ENCODE results near the gene TRUB2. TPM values are rescaled to one million over a fixed set of nuclear protein-coding genes. Genes with fewer than 3 reads are reported as not detected.

The TRUB2 gene
- total and polyA plus RNA-seq, 2 donors (not counting 3 experiments of a cell fraction or from before 2014, with no cell fraction given): 21.1 to 39.3 TPM

DNA sequence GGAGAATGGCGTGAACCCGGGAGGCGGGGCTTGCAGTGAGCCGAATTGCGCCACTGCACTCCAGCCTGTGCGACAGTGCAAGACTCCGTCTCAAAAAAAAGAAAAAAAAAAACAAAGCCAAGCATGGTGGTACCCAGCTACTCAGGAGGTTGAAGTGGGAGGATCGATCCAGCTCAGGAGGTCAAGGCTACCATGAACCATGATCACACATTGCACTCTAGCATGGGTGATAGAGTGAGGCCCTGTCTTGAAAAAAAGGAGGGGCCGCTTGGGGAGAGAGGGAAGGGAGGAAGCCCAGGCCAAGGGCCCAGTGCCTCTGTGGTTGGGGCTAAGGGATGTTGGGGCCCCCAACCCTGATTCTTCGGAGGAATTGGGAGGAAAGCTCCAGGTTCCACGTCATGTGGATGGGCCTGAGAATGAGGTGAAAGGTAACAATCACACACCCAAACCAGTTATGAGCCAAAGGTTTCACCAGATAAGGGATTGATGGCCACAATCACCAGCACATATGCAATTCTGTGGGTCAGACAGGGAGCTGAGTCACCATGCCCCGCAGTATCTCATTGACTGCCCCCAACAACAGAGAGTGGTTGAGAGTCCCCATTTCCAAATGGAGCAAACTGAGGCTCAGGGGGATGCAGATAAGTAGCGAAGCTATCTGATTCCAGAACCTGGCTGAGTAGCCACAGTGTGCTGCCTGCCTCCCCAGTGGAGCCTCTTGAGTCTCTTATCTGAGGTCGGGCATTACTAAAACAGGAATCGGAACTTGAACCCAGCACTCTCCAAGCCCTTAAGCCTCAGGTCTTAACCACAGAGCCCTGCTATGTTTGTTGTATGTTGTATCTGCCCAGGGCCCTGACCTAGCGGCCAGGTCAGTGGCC lies 25.7 kb downstream of the TRUB2 start:
- CTCF ChIA-PET: interaction anchor here (1.0 to 4.4 kb wide), 9 partner anchors 8 to 142 kb away, joined by 3 to 48 read pairs (median 9); partner anchors contain the start of genes CERCAM and CIZ1
- dilution Hi-C loops (cut with MboI; ENCODE audit: extremely low pct_ligation_motif_present, low sequenced_read_pairs): no loop called here

More for the DNA sequence above, 25.7 kb downstream of the TRUB2 start:
- intact Hi-C loops (cut with micrococcal nuclease): loop anchor here (10.0 kb wide), 1 partner anchor 258 kb away; the partner anchor contains the start of gene SPTAN1
- Histone ChIP-seq H3K9ac (replicated peaks; ENCODE audit: extremely low read depth, insufficient read depth, low read length) (no peak overlapping the region), H3K4me2 (ENCODE audit: insufficient read depth, low read length) (no peak overlapping the region), H3K9me1 (replicated peaks; ENCODE audit: control insufficient read depth, extremely low read depth, insufficient read depth, low read length) (no peaks in the 10 kb centered on the region), H3K27me3 (ENCODE audit: control insufficient read depth in 2 of 2, insufficient read depth in 2 of 2, low read length in 2 of 2) (no peaks in the 10 kb centered on the region), H4K20me1 (replicated peaks; ENCODE audit: control insufficient read depth, extremely low read depth, insufficient read depth, low read length) (no peaks in the 10 kb centered on the region), H3K27ac (ENCODE audit: insufficient read depth, low read depth, low read length) (no peak overlapping the region), H3K9me3 (replicated peaks; ENCODE audit: control insufficient read depth, insufficient read depth, low read length) (no peaks in the 10 kb centered on the region), H2AFZ (ENCODE audit: low read depth, low read length) (no peak overlapping the region), H3K36me3 (ENCODE audit: control insufficient read depth in 2 of 2, extremely low read depth in 1 of 2, insufficient read depth in 2 of 2, low read length in 2 of 2) (no peaks in the 10 kb centered on the region), H3K79me2 (ENCODE audit: control insufficient read depth, insufficient read depth, low read length) (no peaks in the 10 kb centered on the region), H3K4me3 (replicated peaks in 1 of 3; ENCODE audit: insufficient read depth in 1 of 3, low read depth in 1 of 3, low read length in 3 of 3) (no peak overlapping the region), H3K4me1 (ENCODE audit: control insufficient read depth, extremely low read depth, insufficient read depth, low read length) (peaks cover 6% of the 10 kb centered on the region)
- FAIRE-seq (no peak), DNase-seq (ENCODE audit: low read depth, low spot score) (no peak)
- TF ChIP-seq, protein P1, sequence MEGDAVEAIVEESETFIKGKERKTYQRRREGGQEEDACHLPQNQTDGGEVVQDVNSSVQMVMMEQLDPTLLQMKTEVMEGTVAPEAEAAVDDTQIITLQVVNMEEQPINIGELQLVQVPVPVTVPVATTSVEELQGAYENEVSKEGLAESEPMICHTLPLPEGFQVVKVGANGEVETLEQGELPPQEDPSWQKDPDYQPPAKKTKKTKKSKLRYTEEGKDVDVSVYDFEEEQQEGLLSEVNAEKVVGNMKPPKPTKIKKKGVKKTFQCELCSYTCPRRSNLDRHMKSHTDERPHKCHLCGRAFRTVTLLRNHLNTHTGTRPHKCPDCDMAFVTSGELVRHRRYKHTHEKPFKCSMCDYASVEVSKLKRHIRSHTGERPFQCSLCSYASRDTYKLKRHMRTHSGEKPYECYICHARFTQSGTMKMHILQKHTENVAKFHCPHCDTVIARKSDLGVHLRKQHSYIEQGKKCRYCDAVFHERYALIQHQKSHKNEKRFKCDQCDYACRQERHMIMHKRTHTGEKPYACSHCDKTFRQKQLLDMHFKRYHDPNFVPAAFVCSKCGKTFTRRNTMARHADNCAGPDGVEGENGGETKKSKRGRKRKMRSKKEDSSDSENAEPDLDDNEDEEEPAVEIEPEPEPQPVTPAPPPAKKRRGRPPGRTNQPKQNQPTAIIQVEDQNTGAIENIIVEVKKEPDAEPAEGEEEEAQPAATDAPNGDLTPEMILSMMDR (IDR thresholded peaks at IDR 0.05; ENCODE audit: extremely low read depth in 1 of 2, insufficient read depth in 1 of 2, low read depth in 1 of 2, low read length in 2 of 2): no peak
- TF ChIP-seq EZH2 (IDR thresholded peaks at IDR 0.05; ENCODE audit: borderline replicate concordance, low read depth, low read length, severe bottlenecking) (no peak), FOS (IDR thresholded peaks at IDR 0.05; ENCODE audit: borderline replicate concordance, insufficient read depth, low read length) (no peak), JUN (IDR thresholded peaks at IDR 0.05; ENCODE audit: borderline replicate concordance, insufficient read depth, insufficient read length, low read depth) (no peak), MYC (IDR thresholded peaks at IDR 0.05; ENCODE audit: low read depth, low read length) (no peak)
- POLR2A ChIA-PET: interaction anchor here (0.7 kb wide), 2 partner anchors 11 to 26 kb away, joined by 3 read pairs; no protein-coding TSS in a partner anchor
- no TSS peak for BruUV-seq (replicated peaks)

Measured in endothelial cell of umbilical vein (primary cell).